Measurements from ENCODE around the gene UMPS.

- TF ChIP-seq TAF1 (IDR thresholded peaks at IDR 0.05; ENCODE audit: low read depth): no peak
- TF ChIP-seq RAD21 (IDR thresholded peaks at IDR 0.05; ENCODE audit: low read depth): no peak
- TF ChIP-seq, protein P1, sequence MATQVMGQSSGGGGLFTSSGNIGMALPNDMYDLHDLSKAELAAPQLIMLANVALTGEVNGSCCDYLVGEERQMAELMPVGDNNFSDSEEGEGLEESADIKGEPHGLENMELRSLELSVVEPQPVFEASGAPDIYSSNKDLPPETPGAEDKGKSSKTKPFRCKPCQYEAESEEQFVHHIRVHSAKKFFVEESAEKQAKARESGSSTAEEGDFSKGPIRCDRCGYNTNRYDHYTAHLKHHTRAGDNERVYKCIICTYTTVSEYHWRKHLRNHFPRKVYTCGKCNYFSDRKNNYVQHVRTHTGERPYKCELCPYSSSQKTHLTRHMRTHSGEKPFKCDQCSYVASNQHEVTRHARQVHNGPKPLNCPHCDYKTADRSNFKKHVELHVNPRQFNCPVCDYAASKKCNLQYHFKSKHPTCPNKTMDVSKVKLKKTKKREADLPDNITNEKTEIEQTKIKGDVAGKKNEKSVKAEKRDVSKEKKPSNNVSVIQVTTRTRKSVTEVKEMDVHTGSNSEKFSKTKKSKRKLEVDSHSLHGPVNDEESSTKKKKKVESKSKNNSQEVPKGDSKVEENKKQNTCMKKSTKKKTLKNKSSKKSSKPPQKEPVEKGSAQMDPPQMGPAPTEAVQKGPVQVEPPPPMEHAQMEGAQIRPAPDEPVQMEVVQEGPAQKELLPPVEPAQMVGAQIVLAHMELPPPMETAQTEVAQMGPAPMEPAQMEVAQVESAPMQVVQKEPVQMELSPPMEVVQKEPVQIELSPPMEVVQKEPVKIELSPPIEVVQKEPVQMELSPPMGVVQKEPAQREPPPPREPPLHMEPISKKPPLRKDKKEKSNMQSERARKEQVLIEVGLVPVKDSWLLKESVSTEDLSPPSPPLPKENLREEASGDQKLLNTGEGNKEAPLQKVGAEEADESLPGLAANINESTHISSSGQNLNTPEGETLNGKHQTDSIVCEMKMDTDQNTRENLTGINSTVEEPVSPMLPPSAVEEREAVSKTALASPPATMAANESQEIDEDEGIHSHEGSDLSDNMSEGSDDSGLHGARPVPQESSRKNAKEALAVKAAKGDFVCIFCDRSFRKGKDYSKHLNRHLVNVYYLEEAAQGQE (IDR thresholded peaks at IDR 0.05; ENCODE audit: low read depth): no peak
- no peak for TF ChIP-seq CEBPB (IDR thresholded peaks at IDR 0.05)
- TF ChIP-seq CREB1 (IDR thresholded peaks at IDR 0.05; ENCODE audit: low read depth): no peak
- TF ChIP-seq EGR1 (IDR thresholded peaks at IDR 0.05): no peak
Measured at GRCh38 chr3:124685067-124685466, 45.2 kb upstream of the UMPS start.
